Sigmoid colon (tissue), 7 donors: ENCODE results near the gene C4A. TPM values are rescaled to one million over a fixed set of nuclear protein-coding genes. Genes with fewer than 3 reads are reported as not detected.

Source experiments
- DNase-seq: peaks from one replicate; pipeline ENCODE4 v3.0.0-alpha.2; 2019
- H3K27ac ChIP-seq, 4 donors: fragments of 200-600 bp; sonication (generic); one replicate each; pipeline ENCODE4 v1.5.1; 2016 to 2019; ENCODE audit warnings: mild to moderate bottlenecking in 1 of 4
- H3K27me3 ChIP-seq, 3 donors: fragments of 200-600 bp; sonication (generic); one replicate each; pipeline ENCODE4 v1.5.1; 2019; ENCODE audit warnings: mild to moderate bottlenecking in 1 of 3
- H3K36me3 ChIP-seq, 4 donors: fragments of 200-600 bp; sonication (generic); one replicate each; pipeline ENCODE4 v1.5.1; 2016 to 2019
- H3K4me1 ChIP-seq, 4 donors: fragments of 200-600 bp; sonication (generic); one replicate each; pipeline ENCODE4 v1.5.1; 2017 to 2019
- H3K4me3 ChIP-seq, 4 donors: fragments of 200-600 bp; sonication (generic); one replicate each; pipeline ENCODE4 v1.5.1; 2017 to 2019; ENCODE audit warnings: mild to moderate bottlenecking in 2 of 4, moderate library complexity in 1 of 4
- H3K9me3 ChIP-seq, 4 donors: fragments of 200-600 bp in 3 of 4; sonication (generic) in 3 of 4; one replicate each; pipeline versions ENCODE4 v1.5.1 to v1.6.1; 2013 to 2019
- EP300 ChIP-seq, 4 donors: sonication (generic); formaldehyde crosslinking; IDR thresholded peaks; one replicate each; pipeline ENCODE4 v1.6.1; 2017; ENCODE audit warnings: antibody characterized with exemption in 4 of 4
- POLR2A ChIP-seq, 2 donors: fragments of 450-650 bp; IDR thresholded peaks; one replicate each; pipeline ENCODE4 v1.6.1; 2016; ENCODE audit warnings: antibody characterized with exemption in 2 of 2, mild to moderate bottlenecking in 2 of 2, moderate library complexity in 2 of 2
- POLR2AphosphoS5 ChIP-seq, 4 donors: sonication (generic); formaldehyde crosslinking; IDR thresholded peaks; one replicate each; pipeline ENCODE4 v1.6.1; 2017; ENCODE audit warnings: antibody characterized with exemption in 4 of 4
- WGBS, 2 donors: extraction: QIAGEN DNeasy Blood & Tissue Kit; methylation state at CpG; one replicate each; pipeline ENCODE4 v1.1.7; 2013; 5-methylcytosine and 5-hydroxymethylcytosine counted together
- intact Hi-C: fragments of 100-400 bp; cut with DNase I; formaldehyde crosslinking; loops from one replicate; pipeline ENCODE4 v1.15.1; 2023
- polyA plus RNA-seq, 3 donors: library from polyadenylated mRNA; stranded (reverse); fragments of 200-250 nt; gene quantifications; one replicate each; pipeline ENCODE4 v1.2.3, GENCODE V29; 2013
- total RNA-seq, 4 donors: library from RNA; depleted of rRNA; stranded (reverse); fragments of >200 nt; gene quantifications; one replicate each; pipeline ENCODE4 v1.1.0, GENCODE V29; 2016
- TF ChIP-seq, protein P1 (sequence below), 4 experiments: fragments of 450-650 bp in 3 of 4; fragments of 200-600 bp in 1 of 4; IDR thresholded peaks; one replicate each; pipeline ENCODE4 v1.5.1; 2016 to 2019; ENCODE audit warnings: antibody characterized with exemption in 4 of 4, mild to moderate bottlenecking in 3 of 4, moderate library complexity in 2 of 4
- donor health status: healthy with polysubstance abuse.
- donor health status: Bipolar disorder and iron deficiency.
- donor health status: healthy.

C4A gene
- total and polyA plus RNA-seq, 7 donors: 2.3 to 254 (median 63.4) TPM

DNA sequence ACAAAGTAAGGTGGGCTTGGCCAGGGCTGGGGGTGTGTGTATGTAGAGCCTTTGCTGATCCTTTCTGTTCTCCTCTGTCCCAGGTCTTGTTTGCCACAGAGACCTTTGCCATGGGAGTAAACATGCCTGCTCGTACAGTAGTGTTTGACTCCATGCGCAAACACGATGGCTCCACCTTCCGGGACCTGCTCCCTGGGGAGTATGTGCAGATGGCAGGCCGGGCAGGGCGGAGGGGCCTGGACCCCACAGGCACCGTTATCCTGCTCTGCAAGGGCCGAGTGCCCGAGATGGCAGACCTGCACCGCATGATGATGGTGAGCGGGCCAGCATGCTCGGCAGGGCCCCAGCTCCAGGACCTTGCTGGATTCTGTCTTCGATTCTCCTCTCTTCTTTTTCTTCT, 16.2 kb upstream of the C4A start:
- TF ChIP-seq, protein P1, sequence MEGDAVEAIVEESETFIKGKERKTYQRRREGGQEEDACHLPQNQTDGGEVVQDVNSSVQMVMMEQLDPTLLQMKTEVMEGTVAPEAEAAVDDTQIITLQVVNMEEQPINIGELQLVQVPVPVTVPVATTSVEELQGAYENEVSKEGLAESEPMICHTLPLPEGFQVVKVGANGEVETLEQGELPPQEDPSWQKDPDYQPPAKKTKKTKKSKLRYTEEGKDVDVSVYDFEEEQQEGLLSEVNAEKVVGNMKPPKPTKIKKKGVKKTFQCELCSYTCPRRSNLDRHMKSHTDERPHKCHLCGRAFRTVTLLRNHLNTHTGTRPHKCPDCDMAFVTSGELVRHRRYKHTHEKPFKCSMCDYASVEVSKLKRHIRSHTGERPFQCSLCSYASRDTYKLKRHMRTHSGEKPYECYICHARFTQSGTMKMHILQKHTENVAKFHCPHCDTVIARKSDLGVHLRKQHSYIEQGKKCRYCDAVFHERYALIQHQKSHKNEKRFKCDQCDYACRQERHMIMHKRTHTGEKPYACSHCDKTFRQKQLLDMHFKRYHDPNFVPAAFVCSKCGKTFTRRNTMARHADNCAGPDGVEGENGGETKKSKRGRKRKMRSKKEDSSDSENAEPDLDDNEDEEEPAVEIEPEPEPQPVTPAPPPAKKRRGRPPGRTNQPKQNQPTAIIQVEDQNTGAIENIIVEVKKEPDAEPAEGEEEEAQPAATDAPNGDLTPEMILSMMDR (IDR thresholded peaks at IDR 0.05): no peak
- no peak for TF ChIP-seq POLR2AphosphoS5 (IDR thresholded peaks at IDR 0.05)
- no peak for TF ChIP-seq POLR2A (IDR thresholded peaks at IDR 0.05)
- no peak for TF ChIP-seq EP300 (IDR thresholded peaks at IDR 0.05)
- H3K36me3 ChIP-seq: peaks cover 26 to 100% (median 75%) of the 10 kb centered on the region in 4 donors
- intact Hi-C loops: no loop called here
- H3K9me3 ChIP-seq: no peaks in the 10 kb centered on the region
- WGBS, 2 donors: 91 to 94% methylated on average over 13 of the region's 13 CpGs
- DNase-seq: no peak
- no peaks in the 10 kb centered on the region for H3K27me3 ChIP-seq
- H3K27ac ChIP-seq: no peak overlapping the region
- H3K4me3 ChIP-seq: no peak overlapping the region
- peaks cover 0 to 9% (median 7%) of the 10 kb centered on the region in 4 donors for H3K4me1 ChIP-seq

DNA sequence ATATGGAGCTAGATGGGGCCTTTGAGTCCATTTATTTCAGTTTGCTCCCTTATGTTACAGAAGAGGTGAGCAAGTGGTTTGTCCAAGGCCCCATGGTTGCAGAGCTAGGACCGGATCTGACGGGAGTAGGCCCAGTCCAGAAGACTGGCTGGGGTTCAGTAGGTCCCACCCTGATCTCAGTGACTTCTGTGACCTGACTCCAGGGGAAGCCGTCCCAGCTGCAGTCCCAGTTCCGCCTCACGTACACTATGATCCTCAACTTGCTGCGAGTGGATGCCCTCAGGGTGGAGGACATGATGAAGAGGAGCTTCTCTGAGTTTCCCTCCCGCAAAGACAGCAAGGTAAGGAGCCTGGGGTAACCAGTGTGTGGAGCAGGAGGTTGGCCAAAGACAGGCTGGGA, 15.4 kb upstream of the C4A start:
- WGBS, 2 donors: 94 to 97% methylated on average over 7 of the region's 7 CpGs
- Histone ChIP-seq H3K27ac (no peak overlapping the region), H3K4me3 (no peak overlapping the region), H3K27me3 (no peaks in the 10 kb centered on the region), H3K4me1 (peaks cover 0 to 17% (median 15%) of the 10 kb centered on the region in 4 donors), H3K9me3 (no peaks in the 10 kb centered on the region), H3K36me3 (peaks cover 18 to 94% (median 69%) of the 10 kb centered on the region in 4 donors)
- TF ChIP-seq EP300 (IDR thresholded peaks at IDR 0.05): no peak
- TF ChIP-seq POLR2A (IDR thresholded peaks at IDR 0.05): no peak
- no peak for TF ChIP-seq POLR2AphosphoS5 (IDR thresholded peaks at IDR 0.05)
- TF ChIP-seq, protein P1 (IDR thresholded peaks at IDR 0.05): no peak
- DNase-seq: no peak
- intact Hi-C loops: no loop called here

DNA sequence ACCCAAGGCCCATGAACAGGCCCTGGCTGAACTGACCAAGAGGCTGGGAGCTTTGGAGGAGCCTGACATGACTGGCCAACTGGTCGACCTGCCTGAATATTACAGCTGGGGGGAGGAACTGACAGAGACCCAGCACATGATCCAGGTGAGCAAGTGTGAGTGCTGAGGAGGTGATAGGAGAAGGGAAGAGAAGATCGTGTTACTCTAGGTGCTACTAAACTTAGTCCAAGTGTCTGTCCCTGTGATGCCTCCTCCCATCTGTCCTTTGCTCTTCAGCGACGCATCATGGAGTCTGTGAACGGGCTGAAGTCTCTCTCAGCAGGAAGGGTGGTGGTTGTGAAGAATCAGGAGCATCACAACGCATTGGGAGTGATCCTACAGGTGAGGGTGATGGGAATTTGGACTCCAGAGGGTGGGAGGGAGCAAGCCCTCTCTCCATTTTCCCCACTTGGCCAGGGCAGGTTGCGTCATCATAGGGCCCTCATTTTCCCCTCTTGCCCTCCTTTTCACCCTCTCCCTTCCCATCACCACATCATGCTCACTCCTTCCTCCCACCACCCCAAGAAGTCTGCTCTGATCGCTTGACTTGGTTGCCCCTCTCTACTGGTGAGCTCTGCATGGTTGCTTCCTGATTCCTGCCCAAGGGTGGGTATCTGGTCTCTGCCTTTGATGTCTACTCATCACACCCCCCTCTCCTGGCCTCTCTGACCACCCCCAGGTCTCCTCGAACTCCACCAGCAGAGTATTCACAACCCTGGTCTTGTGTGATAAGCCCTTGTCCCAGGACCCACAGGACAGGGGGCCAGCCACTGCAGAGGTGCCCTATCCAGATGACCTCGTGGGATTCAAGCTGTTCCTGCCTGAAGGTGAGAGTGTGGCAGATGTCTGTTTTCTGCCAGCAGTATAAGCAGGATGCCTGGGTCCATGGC, 14.6 kb upstream of the C4A start:
- DNase-seq: no peak
- Histone ChIP-seq H3K27ac (no peak overlapping the region), H3K27me3 (no peaks in the 10 kb centered on the region), H3K9me3 (no peaks in the 10 kb centered on the region), H3K4me1 (peaks cover 0 to 19% (median 17%) of the 10 kb centered on the region in 4 donors), H3K4me3 (no peak overlapping the region), H3K36me3 (peaks cover 11 to 86% (median 62%) of the 10 kb centered on the region in 4 donors)
- 80 to 89% methylated on average over 10 of the region's 10 CpGs for WGBS, 2 donors
- intact Hi-C loops: no loop called here
- TF ChIP-seq POLR2A (IDR thresholded peaks at IDR 0.05): no peak
- no peak for TF ChIP-seq EP300 (IDR thresholded peaks at IDR 0.05)
- no peak for TF ChIP-seq POLR2AphosphoS5 (IDR thresholded peaks at IDR 0.05)
- TF ChIP-seq, protein P1 (IDR thresholded peaks at IDR 0.05): no peak

DNA sequence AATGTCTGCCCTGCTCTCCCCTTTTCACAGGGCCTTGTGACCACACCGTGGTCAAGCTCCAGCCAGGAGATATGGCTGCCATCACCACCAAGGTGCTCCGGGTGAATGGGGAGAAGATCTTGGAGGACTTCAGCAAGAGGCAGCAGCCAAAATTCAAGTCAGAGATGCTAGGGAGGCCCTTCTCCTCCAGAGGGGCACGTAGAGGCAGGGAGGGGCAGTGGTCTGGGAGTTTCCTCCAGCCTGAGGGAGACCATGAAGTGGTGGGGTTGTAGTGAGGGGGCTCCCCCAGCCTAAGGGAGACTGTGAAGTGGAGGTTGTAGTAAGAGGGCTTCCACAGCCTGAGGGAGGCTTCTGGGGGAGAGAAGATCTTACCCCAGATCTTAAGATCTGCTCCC, 13.9 kb upstream of the C4A start:
- H3K4me1 ChIP-seq: peaks cover 0 to 23% (median 21%) of the 10 kb centered on the region in 4 donors
- TF ChIP-seq EP300 (IDR thresholded peaks at IDR 0.05) (no peak), POLR2A (IDR thresholded peaks at IDR 0.05) (no peak), POLR2AphosphoS5 (IDR thresholded peaks at IDR 0.05) (no peak)
- TF ChIP-seq, protein P1 (IDR thresholded peaks at IDR 0.05): no peak
- no peak overlapping the region for H3K4me3 ChIP-seq
- peaks cover 5 to 79% (median 55%) of the 10 kb centered on the region in 4 donors for H3K36me3 ChIP-seq
- intact Hi-C loops: no loop called here
- H3K27me3 ChIP-seq: no peaks in the 10 kb centered on the region
- H3K9me3 ChIP-seq: no peaks in the 10 kb centered on the region
- 86 to 91% methylated on average over 3 of the region's 3 CpGs for WGBS, 2 donors
- no peak overlapping the region for H3K27ac ChIP-seq
- no peak for DNase-seq
